Liver (tissue), 9 donors: ENCODE measurements around the gene GLRA3. TPM values are rescaled to one million over a fixed set of nuclear protein-coding genes. Genes with fewer than 3 reads are reported as not detected.
"Not testable (repeated sequence)": the region's sequence is repeated elsewhere in the genome, so short reads cannot be mapped to it uniquely, and the experiment has no call there.

Source experiments
- DNase-seq: peaks from one replicate; pipeline ENCODE4 v3.0.0-alpha.2; 2017; ENCODE audit warnings: low spot score
- H3K27ac ChIP-seq, 2 donors: one replicate each; pipeline ENCODE4 v1.7.0; 2013; ENCODE audit warnings: inconsistent platforms in 2 of 2, low read length in 2 of 2, control low read depth in 1 of 2, low read depth in 1 of 2, mild to moderate bottlenecking in 1 of 2
- H3K27me3 ChIP-seq, 4 donors: one replicate each; pipeline versions ENCODE4 v1.6.1 to v1.7.0; 2013; ENCODE audit warnings: low read length in 3 of 4, inconsistent platforms in 1 of 4, mild to moderate bottlenecking in 1 of 4, moderate library complexity in 1 of 4; ENCODE audit not compliant: control insufficient read depth in 4 of 4, insufficient read depth in 4 of 4
- H3K36me3 ChIP-seq, 4 donors: one replicate each; pipeline versions ENCODE4 v1.6.1 to v1.7.0; 2013; ENCODE audit warnings: low read length in 3 of 4, mild to moderate bottlenecking in 3 of 4, low read depth in 1 of 4, moderate library complexity in 1 of 4; ENCODE audit not compliant: control insufficient read depth in 4 of 4, insufficient read depth in 3 of 4
- H3K4me1 ChIP-seq, 4 donors: one replicate each; pipeline versions ENCODE4 v1.6.1 to v1.7.0; 2013; ENCODE audit warnings: low read length in 3 of 4, mild to moderate bottlenecking in 3 of 4, moderate library complexity in 1 of 4; ENCODE audit not compliant: control insufficient read depth in 4 of 4, insufficient read depth in 4 of 4
- H3K4me3 ChIP-seq, 3 donors: one replicate each; pipeline versions ENCODE4 v1.6.1 to v1.7.0; 2013; ENCODE audit warnings: low read length in 3 of 3, control low read depth in 1 of 3, low read depth in 1 of 3, mild to moderate bottlenecking in 1 of 3
- H3K9ac ChIP-seq, 2 donors: one replicate each; pipeline ENCODE4 v1.7.0; 2013; ENCODE audit warnings: low read length in 2 of 2, mild to moderate bottlenecking in 2 of 2, moderate library complexity in 2 of 2, control low read depth in 1 of 2, low read depth in 1 of 2
- H3K9me3 ChIP-seq, 4 donors: one replicate each; pipeline versions ENCODE4 v1.6.1 to v1.7.0; 2013; ENCODE audit warnings: low read length in 3 of 4; ENCODE audit not compliant: control insufficient read depth in 4 of 4
- ATF3 ChIP-seq: IDR thresholded peaks from 2 replicates; pipeline ENCODE4 v1.6.1; 2016; ENCODE audit warnings: antibody characterized with exemption
- CTCF ChIP-seq: fragments of 150-350 bp; IDR thresholded peaks from 2 replicates; pipeline ENCODE4 v1.5.1; 2017; ENCODE audit warnings: improper control_type of control experiment, low read depth, low read length; ENCODE audit not compliant: missing input control
- EGR1 ChIP-seq, 2 donors: IDR thresholded peaks; 2 replicates each; pipeline ENCODE4 v1.6.1; 2016 to 2018; ENCODE audit warnings: antibody characterized with exemption in 2 of 2, low read depth in 2 of 2
- FOXA1 ChIP-seq: IDR thresholded peaks from 2 replicates; pipeline ENCODE4 v1.6.1; 2016; ENCODE audit warnings: antibody characterized with exemption
- FOXA2 ChIP-seq: IDR thresholded peaks from 2 replicates; pipeline ENCODE4 v1.6.1; 2016; ENCODE audit warnings: antibody characterized with exemption
- GABPA ChIP-seq, 2 donors: IDR thresholded peaks in 1 of 2; conservative IDR thresholded peaks in 1 of 2; 2 replicates each; pipeline ENCODE4 v1.6.1; 2016; ENCODE audit warnings: antibody characterized with exemption in 2 of 2, mild to moderate bottlenecking in 1 of 2, moderate library complexity in 1 of 2
- HNF4A ChIP-seq, 2 donors: conservative IDR thresholded peaks; 2 replicates each; pipeline ENCODE4 v1.6.1; 2016; ENCODE audit warnings: antibody characterized with exemption in 2 of 2, mild to moderate bottlenecking in 2 of 2
- HNF4G ChIP-seq: IDR thresholded peaks from 2 replicates; pipeline ENCODE4 v1.6.1; 2016; ENCODE audit warnings: antibody characterized with exemption
- JUND ChIP-seq, 2 donors: IDR thresholded peaks; 2 replicates each; pipeline ENCODE4 v1.6.1; 2016; ENCODE audit warnings: antibody characterized with exemption in 2 of 2
- MAX ChIP-seq: IDR thresholded peaks from 2 replicates; pipeline ENCODE4 v1.6.1; 2016; ENCODE audit warnings: antibody characterized with exemption
- NR2F2 ChIP-seq: IDR thresholded peaks from 2 replicates; pipeline ENCODE4 v1.6.1; 2016; ENCODE audit warnings: antibody characterized with exemption
- RAD21 ChIP-seq, 2 donors: IDR thresholded peaks; 2 replicates each; pipeline ENCODE4 v1.6.1; 2016; ENCODE audit warnings: antibody characterized with exemption in 2 of 2, mild to moderate bottlenecking in 2 of 2
- REST ChIP-seq: IDR thresholded peaks from 2 replicates; pipeline ENCODE4 v1.6.1; 2016; ENCODE audit warnings: antibody characterized with exemption, mild to moderate bottlenecking
- RXRA ChIP-seq, 2 donors: IDR thresholded peaks; 2 replicates each; pipeline ENCODE4 v1.6.1; 2017 to 2018; ENCODE audit warnings: antibody characterized with exemption in 2 of 2, mild to moderate bottlenecking in 1 of 2
- TAF1 ChIP-seq: conservative IDR thresholded peaks from 2 replicates; pipeline ENCODE4 v1.6.1; 2016; ENCODE audit warnings: antibody characterized with exemption, mild to moderate bottlenecking
- YY1 ChIP-seq: IDR thresholded peaks from 2 replicates; pipeline ENCODE4 v1.6.1; 2016; ENCODE audit warnings: antibody characterized with exemption, mild to moderate bottlenecking
- WGBS: extraction: QIAGEN DNeasy Blood & Tissue Kit; methylation state at CpG from one replicate; pipeline ENCODE4 v1.1.7; 2013; 5-methylcytosine and 5-hydroxymethylcytosine counted together
- polyA plus RNA-seq, 2 donors: library from polyadenylated mRNA; stranded (reverse) in 1 of 2; unstranded in 1 of 2; fragments of 200-250 nt in 1 of 2; fragments of >200 nt in 1 of 2; fragmentation: Nextera tagmentation in 1 of 2; extraction: Ambion mirVana in 1 of 2; gene quantifications; one replicate each; pipeline versions ENCODE4 v1.2.1 to v1.2.3, GENCODE V29; 2013 to 2015
- total RNA-seq, 2 donors: library from RNA; depleted of rRNA; stranded (reverse); fragments of >200 nt; gene quantifications; one replicate each; pipeline ENCODE4 v1.2.3, GENCODE V29; 2014
- donor health status: healthy.
- donor health status: healthy.
- donor health status: healthy.
- donor health status: healthy.
- donor health status: healthy.

GLRA3 gene
- total and polyA plus RNA-seq, 4 donors: not detected

GRCh38 chr4:174696657-174697056 lies 132.4 kb downstream of the GLRA3 start:
- peaks cover 0 to 5% (median 0%) of the 10 kb centered on the region in 4 donors for H3K27me3 ChIP-seq
- H3K36me3 ChIP-seq: no peaks in the 10 kb centered on the region
- no peak overlapping the region for H3K4me3 ChIP-seq
- H3K9ac ChIP-seq: no peak overlapping the region
- no peaks in the 10 kb centered on the region for H3K4me1 ChIP-seq
- H3K9me3 ChIP-seq: no peaks in the 10 kb centered on the region
- DNase-seq: no peak
- H3K27ac ChIP-seq: no peak overlapping the region
- TF ChIP-seq FOXA2: no peak
- TF ChIP-seq RAD21 (IDR thresholded peaks at IDR 0.05): no peak
- TF ChIP-seq HNF4G: no peak
- no peak for TF ChIP-seq GABPA (IDR thresholded peaks at IDR 0.05 in 1 of 2, conservative IDR thresholded peaks at IDR 0.05 in 1 of 2)
- TF ChIP-seq YY1: no peak
- no peak for TF ChIP-seq MAX

GRCh38 chr4:174691876-174692275 lies 137.2 kb downstream of the GLRA3 start:
- H3K36me3 ChIP-seq, H3K4me1 ChIP-seq, DNase-seq, H3K9ac ChIP-seq, H3K27me3 ChIP-seq, H3K27ac ChIP-seq, H3K4me3 ChIP-seq: not testable (repeated sequence)
- 91% methylated on average over 24 of the region's 24 CpGs for WGBS
- H3K9me3 ChIP-seq: peaks cover 0 to 11% (median 1%) of the 10 kb centered on the region in 4 donors

GRCh38 chr4:174690665-174691064 lies 138.4 kb downstream of the GLRA3 start:
- no peaks in the 10 kb centered on the region for H3K36me3 ChIP-seq
- WGBS: 77% methylated on average over 1 of the region's 1 CpG
- no peak overlapping the region for H3K9ac ChIP-seq
- no peak overlapping the region for H3K4me3 ChIP-seq
- peaks cover 0 to 11% (median 1%) of the 10 kb centered on the region in 4 donors for H3K9me3 ChIP-seq
- no peak for DNase-seq
- H3K27me3 ChIP-seq: peaks cover 0 to 5% (median 0%) of the 10 kb centered on the region in 4 donors
- no peaks in the 10 kb centered on the region for H3K4me1 ChIP-seq
- H3K27ac ChIP-seq: no peak overlapping the region
- TF ChIP-seq NR2F2: no peak
- TF ChIP-seq JUND (IDR thresholded peaks at IDR 0.05): no peak
- no peak for TF ChIP-seq HNF4A (conservative IDR thresholded peaks at IDR 0.05)
- TF ChIP-seq RAD21 (IDR thresholded peaks at IDR 0.05): no peak
- TF ChIP-seq GABPA (IDR thresholded peaks at IDR 0.05 in 1 of 2, conservative IDR thresholded peaks at IDR 0.05 in 1 of 2): no peak
- no peak for TF ChIP-seq ATF3
- no peak for TF ChIP-seq REST
- no peak for TF ChIP-seq FOXA2
- no peak for TF ChIP-seq FOXA1
- no peak for TF ChIP-seq MAX
- no peak for TF ChIP-seq CTCF
- TF ChIP-seq EGR1 (IDR thresholded peaks at IDR 0.05; ENCODE audit: low read depth in 2 of 2): no peak
- TF ChIP-seq RXRA (IDR thresholded peaks at IDR 0.05): no peak
- no peak for TF ChIP-seq TAF1
